ENCODE measurements around the gene HNRNPUL2.
A peak's percentile ranks its signal among the peaks of the same experiment; 100 is the strongest.
"Not testable (repeated sequence)": the region's sequence is repeated elsewhere in the genome, so short reads cannot be mapped to it uniquely, and the experiment has no call there.

HNRNPUL2 gene

DNA sequence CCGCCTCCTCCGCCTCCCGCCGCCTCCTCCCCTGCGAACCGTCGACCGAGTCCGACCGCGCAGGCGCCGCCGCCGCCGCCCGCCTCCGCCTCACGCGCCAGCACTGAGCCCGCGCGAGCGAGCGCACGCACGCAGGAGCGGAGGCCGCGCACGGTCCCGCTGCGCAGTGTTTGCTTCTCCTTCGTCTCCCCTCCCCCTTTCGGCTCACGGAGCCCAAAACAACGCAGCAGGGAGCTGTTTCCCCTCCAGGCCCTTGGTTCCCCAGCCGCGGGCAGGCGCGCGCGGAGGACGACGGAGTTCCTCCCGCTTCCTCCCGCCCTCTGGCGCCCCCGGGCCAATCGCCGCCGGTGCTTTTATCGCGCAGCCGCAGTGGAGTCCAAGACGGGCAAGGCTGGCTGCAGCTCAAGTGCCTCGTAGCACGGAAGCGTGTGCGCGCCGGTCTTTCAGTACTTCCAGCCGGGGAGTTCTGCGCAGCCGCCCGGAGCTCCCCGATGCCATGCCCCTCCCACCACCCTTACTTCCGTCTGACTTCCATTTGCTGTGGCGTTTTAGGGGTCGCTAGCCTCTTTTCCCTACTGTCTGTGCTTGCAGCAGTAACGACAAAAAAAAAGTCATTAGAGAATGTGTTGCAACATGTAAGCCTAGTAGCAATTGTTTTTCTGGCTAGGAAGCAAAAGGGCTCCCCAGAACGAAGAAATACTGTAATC, at the start of gene HNRNPUL2:
Gene HNRNPUL2, minus strand, starts transcription at position 293 of the 707 bp plus-strand sequence. CDS start 301 bp downstream, outside the sequence.
- in situ Hi-C loops (cut with HindIII; ENCODE audit: low sequenced_read_pairs), result no loop called here
- H3K4me3 ChIP-seq (ENCODE audit: low read depth, low read length), result peak within 1 kb of the TSS; percentile 94
- TF ChIP-seq, protein P1, sequence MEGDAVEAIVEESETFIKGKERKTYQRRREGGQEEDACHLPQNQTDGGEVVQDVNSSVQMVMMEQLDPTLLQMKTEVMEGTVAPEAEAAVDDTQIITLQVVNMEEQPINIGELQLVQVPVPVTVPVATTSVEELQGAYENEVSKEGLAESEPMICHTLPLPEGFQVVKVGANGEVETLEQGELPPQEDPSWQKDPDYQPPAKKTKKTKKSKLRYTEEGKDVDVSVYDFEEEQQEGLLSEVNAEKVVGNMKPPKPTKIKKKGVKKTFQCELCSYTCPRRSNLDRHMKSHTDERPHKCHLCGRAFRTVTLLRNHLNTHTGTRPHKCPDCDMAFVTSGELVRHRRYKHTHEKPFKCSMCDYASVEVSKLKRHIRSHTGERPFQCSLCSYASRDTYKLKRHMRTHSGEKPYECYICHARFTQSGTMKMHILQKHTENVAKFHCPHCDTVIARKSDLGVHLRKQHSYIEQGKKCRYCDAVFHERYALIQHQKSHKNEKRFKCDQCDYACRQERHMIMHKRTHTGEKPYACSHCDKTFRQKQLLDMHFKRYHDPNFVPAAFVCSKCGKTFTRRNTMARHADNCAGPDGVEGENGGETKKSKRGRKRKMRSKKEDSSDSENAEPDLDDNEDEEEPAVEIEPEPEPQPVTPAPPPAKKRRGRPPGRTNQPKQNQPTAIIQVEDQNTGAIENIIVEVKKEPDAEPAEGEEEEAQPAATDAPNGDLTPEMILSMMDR (IDR thresholded peaks at IDR 0.05; ENCODE audit: low read depth, low read length, missing control alignments), result no peak
- peak; percentile 99 for DNase-seq (ENCODE audit: low read depth)

DNA sequence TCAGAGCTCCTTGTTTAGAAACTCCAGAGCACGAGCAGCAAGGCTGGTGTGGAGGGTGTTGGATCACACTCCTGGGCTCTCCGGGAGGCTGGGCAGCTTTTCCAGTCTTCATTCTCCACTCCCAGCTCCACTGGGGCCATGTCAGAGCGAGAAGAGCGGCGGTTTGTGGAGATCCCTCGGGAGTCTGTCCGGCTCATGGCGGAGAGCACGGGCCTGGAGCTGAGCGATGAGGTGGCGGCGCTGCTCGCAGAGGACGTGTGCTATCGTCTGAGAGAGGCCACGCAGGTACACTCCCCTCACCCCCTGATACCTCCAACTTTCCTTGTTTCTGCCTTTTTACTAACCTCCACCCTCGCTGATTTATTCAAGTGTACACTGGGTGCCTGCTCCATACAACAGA, 48.4 kb upstream of the HNRNPUL2 start:
- no peak for DNase-seq (ENCODE audit: low read depth)
- H3K4me3 ChIP-seq (ENCODE audit: low read depth, low read length), result no peak overlapping the region
- in situ Hi-C loops (cut with HindIII; ENCODE audit: low sequenced_read_pairs), result no loop called here
- TF ChIP-seq, protein P1 (IDR thresholded peaks at IDR 0.05; ENCODE audit: low read depth, low read length, missing control alignments), result no peak

DNA sequence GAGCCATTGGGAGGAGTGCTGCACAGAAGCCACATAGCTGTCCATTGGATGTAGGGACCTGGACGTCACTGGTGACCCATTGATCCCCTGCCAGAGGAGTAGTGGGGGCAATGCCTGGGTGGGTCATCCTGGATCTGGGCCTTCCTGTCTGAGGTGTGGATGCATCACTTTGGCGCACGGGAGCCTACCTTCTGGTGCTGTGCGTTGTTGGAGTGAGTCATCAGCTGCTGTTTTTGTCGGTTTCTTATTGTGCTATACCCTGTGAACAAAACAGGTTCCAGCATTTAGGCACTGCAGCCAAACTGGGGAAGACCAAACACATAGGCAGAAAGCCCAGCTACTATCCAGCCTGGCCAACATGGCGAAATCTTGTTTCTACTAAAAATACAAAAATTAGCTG, 47.1 kb upstream of the HNRNPUL2 start:
- TF ChIP-seq, protein P1 (IDR thresholded peaks at IDR 0.05; ENCODE audit: low read depth, low read length, missing control alignments), result no peak
- no peak for DNase-seq (ENCODE audit: low read depth)
- in situ Hi-C loops (cut with HindIII; ENCODE audit: low sequenced_read_pairs), result no loop called here
- H3K4me3 ChIP-seq (ENCODE audit: low read depth, low read length), result no peak overlapping the region

DNA sequence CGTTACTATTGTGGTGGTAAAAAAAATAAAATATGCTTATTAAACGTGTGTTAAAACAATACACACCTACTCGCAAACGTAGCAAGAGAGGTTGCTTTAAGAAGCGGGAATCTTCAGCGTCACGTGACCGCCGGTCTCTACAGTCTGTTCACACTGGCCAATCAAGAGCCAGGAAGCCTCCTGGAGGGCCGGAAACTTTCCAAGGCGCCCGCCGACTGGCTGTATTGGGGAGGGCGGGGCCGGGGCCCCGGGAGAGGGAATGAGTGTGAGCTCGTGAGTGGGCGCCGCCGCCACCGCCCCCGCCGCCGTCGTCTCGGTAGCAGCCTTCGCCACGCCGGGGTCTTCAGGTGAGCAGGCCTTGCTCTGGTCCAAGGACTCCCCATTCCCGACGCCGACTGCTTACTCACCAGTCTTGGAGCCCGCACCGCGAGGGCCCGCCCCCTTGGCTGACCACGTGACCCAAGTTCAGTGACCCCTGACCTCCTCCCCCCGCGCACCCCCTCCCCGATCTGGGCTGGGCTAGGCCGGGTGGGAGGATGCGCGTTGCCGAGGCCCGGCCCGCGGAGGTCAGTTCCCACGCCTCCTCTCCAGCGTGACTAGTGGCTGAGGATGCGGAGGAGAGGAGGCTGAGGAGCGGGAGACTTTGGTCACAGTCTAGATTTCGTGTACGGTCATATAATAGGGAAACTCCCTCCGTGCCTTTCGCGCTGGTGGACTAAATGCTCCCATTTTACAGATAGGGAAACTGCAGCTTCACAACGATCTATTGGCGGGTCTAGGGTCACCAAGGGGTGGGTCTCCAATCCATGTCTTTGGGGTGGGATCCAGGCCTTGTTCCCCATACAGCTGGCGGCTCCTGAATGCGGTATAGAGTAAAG, 44.1 kb upstream of the HNRNPUL2 start, which contains the start of gene TAF6L:
Gene TAF6L, plus strand, starts transcription at position 253 of the 878 bp plus-strand sequence. CDS start 4,388 bp downstream, outside the sequence.
- peak; percentile 91 for DNase-seq (ENCODE audit: low read depth)
- peak within 1 kb of the TSS; percentile 59 for H3K4me3 ChIP-seq (ENCODE audit: low read depth, low read length)
- in situ Hi-C loops (cut with HindIII; ENCODE audit: low sequenced_read_pairs), result no loop called here
- TF ChIP-seq, protein P1 (IDR thresholded peaks at IDR 0.05; ENCODE audit: low read depth, low read length, missing control alignments), result no peak

DNA sequence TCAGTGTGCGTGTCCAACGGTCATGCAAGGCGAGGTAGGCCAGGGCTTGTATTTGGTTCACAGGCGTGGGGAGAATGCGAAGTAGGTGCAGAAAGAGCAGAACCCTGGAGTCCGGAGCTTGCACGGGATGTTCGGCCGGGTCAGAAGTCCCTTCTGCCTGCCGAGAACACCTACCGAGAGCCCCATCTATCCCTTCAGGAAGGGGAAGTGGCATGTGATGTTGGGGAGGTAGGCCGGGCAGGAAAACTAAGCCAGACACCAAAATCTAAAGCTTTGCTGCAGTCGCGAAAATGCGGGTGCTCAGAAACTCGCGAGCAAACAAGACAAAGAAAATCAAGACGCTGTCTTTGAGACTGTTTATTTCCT, 43.5 kb upstream of the HNRNPUL2 start:
- in situ Hi-C loops (cut with HindIII; ENCODE audit: low sequenced_read_pairs), result no loop called here
- no peak for DNase-seq (ENCODE audit: low read depth)
- peak overlapping the region; percentile 59 for H3K4me3 ChIP-seq (ENCODE audit: low read depth, low read length)
- TF ChIP-seq, protein P1 (IDR thresholded peaks at IDR 0.05; ENCODE audit: low read depth, low read length, missing control alignments), result no peak

DNA sequence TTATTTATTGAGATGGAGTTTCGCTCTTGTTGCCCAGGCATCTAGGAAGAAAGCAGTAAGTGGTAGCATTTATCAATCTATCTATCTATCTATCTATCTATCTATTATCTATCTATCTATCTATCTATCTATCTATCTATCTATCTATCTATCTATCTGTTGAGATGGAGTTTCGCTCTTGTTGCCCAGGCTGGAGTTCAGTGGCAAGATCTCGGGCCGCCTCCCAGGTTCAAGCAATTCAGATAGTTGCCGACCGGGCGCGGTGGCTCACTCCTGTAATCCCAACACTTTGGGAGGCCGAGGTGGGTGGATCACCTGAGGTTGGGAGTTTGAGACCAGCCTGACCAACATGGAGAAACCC, 33.6 kb upstream of the HNRNPUL2 start:
- DNase-seq (ENCODE audit: low read depth); in situ Hi-C loops (cut with HindIII; ENCODE audit: low sequenced_read_pairs): not testable (repeated sequence)
- peak overlapping the region; percentile 60 for H3K4me3 ChIP-seq (ENCODE audit: low read depth, low read length)
